Measurements from ENCODE around the gene ARHGAP25.

- TF ChIP-seq, protein P1, sequence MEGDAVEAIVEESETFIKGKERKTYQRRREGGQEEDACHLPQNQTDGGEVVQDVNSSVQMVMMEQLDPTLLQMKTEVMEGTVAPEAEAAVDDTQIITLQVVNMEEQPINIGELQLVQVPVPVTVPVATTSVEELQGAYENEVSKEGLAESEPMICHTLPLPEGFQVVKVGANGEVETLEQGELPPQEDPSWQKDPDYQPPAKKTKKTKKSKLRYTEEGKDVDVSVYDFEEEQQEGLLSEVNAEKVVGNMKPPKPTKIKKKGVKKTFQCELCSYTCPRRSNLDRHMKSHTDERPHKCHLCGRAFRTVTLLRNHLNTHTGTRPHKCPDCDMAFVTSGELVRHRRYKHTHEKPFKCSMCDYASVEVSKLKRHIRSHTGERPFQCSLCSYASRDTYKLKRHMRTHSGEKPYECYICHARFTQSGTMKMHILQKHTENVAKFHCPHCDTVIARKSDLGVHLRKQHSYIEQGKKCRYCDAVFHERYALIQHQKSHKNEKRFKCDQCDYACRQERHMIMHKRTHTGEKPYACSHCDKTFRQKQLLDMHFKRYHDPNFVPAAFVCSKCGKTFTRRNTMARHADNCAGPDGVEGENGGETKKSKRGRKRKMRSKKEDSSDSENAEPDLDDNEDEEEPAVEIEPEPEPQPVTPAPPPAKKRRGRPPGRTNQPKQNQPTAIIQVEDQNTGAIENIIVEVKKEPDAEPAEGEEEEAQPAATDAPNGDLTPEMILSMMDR (conservative IDR thresholded peaks at IDR 0.05; ENCODE audit: low read depth in 2 of 2): no peak
- TF ChIP-seq CREB1 (CRISPR knock-in tag; IDR thresholded peaks at IDR 0.05; ENCODE audit: low read depth) (no peak), POLR2AphosphoS5 (IDR thresholded peaks at IDR 0.05; ENCODE audit: low read depth) (no peak), EZH2phosphoT487 (IDR thresholded peaks at IDR 0.05; ENCODE audit: unreplicated experiment) (no peak), ETS1 (IDR thresholded peaks at IDR 0.05) (no peak), NANOG (IDR thresholded peaks at IDR 0.05; ENCODE audit: borderline replicate concordance) (no peak), EZH2 (IDR thresholded peaks at IDR 0.05; ENCODE audit: low read depth, unreplicated experiment) (no peak), ZNF114 (CRISPR knock-in tag; IDR thresholded peaks at IDR 0.05) (no peak), JUNB (IDR thresholded peaks at IDR 0.05; ENCODE audit: unreplicated experiment) (no peak), STAT1 (IDR thresholded peaks at IDR 0.05; ENCODE audit: unreplicated experiment) (no peak)
- TF ChIP-seq, protein P2, sequence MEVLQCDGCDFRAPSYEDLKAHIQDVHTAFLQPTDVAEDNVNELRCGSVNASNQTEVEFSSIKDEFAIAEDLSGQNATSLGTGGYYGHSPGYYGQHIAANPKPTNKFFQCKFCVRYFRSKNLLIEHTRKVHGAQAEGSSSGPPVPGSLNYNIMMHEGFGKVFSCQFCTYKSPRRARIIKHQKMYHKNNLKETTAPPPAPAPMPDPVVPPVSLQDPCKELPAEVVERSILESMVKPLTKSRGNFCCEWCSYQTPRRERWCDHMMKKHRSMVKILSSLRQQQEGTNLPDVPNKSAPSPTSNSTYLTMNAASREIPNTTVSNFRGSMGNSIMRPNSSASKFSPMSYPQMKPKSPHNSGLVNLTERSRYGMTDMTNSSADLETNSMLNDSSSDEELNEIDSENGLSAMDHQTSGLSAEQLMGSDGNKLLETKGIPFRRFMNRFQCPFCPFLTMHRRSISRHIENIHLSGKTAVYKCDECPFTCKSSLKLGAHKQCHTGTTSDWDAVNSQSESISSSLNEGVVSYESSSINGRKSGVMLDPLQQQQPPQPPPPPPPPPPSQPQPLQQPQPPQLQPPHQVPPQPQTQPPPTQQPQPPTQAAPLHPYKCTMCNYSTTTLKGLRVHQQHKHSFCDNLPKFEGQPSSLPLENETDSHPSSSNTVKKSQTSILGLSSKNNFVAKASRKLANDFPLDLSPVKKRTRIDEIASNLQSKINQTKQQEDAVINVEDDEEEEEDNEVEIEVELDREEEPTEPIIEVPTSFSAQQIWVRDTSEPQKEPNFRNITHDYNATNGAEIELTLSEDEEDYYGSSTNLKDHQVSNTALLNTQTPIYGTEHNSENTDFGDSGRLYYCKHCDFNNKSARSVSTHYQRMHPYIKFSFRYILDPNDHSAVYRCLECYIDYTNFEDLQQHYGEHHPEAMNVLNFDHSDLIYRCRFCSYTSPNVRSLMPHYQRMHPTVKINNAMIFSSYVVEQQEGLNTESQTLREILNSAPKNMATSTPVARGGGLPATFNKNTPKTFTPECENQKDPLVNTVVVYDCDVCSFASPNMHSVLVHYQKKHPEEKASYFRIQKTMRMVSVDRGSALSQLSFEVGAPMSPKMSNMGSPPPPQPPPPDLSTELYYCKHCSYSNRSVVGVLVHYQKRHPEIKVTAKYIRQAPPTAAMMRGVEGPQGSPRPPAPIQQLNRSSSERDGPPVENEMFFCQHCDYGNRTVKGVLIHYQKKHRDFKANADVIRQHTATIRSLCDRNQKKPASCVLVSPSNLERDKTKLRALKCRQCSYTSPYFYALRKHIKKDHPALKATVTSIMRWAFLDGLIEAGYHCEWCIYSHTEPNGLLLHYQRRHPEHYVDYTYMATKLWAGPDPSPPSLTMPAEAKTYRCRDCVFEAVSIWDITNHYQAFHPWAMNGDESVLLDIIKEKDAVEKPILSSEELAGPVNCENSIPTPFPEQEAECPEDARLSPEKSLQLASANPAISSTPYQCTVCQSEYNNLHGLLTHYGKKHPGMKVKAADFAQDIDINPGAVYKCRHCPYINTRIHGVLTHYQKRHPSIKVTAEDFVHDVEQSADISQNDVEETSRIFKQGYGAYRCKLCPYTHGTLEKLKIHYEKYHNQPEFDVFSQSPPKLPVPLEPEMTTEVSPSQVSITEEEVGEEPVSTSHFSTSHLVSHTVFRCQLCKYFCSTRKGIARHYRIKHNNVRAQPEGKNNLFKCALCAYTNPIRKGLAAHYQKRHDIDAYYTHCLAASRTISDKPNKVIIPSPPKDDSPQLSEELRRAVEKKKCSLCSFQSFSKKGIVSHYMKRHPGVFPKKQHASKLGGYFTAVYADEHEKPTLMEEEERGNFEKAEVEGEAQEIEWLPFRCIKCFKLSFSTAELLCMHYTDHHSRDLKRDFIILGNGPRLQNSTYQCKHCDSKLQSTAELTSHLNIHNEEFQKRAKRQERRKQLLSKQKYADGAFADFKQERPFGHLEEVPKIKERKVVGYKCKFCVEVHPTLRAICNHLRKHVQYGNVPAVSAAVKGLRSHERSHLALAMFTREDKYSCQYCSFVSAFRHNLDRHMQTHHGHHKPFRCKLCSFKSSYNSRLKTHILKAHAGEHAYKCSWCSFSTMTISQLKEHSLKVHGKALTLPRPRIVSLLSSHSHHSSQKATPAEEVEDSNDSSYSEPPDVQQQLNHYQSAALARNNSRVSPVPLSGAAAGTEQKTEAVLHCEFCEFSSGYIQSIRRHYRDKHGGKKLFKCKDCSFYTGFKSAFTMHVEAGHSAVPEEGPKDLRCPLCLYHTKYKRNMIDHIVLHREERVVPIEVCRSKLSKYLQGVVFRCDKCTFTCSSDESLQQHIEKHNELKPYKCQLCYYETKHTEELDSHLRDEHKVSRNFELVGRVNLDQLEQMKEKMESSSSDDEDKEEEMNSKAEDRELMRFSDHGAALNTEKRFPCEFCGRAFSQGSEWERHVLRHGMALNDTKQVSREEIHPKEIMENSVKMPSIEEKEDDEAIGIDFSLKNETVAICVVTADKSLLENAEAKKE (CRISPR knock-in tag; IDR thresholded peaks at IDR 0.05): no peak
- TF ChIP-seq, protein P3, sequence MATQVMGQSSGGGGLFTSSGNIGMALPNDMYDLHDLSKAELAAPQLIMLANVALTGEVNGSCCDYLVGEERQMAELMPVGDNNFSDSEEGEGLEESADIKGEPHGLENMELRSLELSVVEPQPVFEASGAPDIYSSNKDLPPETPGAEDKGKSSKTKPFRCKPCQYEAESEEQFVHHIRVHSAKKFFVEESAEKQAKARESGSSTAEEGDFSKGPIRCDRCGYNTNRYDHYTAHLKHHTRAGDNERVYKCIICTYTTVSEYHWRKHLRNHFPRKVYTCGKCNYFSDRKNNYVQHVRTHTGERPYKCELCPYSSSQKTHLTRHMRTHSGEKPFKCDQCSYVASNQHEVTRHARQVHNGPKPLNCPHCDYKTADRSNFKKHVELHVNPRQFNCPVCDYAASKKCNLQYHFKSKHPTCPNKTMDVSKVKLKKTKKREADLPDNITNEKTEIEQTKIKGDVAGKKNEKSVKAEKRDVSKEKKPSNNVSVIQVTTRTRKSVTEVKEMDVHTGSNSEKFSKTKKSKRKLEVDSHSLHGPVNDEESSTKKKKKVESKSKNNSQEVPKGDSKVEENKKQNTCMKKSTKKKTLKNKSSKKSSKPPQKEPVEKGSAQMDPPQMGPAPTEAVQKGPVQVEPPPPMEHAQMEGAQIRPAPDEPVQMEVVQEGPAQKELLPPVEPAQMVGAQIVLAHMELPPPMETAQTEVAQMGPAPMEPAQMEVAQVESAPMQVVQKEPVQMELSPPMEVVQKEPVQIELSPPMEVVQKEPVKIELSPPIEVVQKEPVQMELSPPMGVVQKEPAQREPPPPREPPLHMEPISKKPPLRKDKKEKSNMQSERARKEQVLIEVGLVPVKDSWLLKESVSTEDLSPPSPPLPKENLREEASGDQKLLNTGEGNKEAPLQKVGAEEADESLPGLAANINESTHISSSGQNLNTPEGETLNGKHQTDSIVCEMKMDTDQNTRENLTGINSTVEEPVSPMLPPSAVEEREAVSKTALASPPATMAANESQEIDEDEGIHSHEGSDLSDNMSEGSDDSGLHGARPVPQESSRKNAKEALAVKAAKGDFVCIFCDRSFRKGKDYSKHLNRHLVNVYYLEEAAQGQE (IDR thresholded peaks at IDR 0.05; ENCODE audit: unreplicated experiment): no peak
Measured at GRCh38 chr2:68798569-68798968, 64.0 kb downstream of the ARHGAP25 start.
